RWPE1 (cell line): ENCODE measurements around the gene RAC3.
A peak's percentile ranks its signal among the peaks of the same experiment; 100 is the strongest.

Source experiments
- CTCF ChIA-PET: fragments of 350-600 bp; sonication (Branson Sonifier 250); formaldehyde crosslinking; extraction: SDS; loops from one replicate; lab custom pipeline; 2021; lab: Yijun Ruan, JAX
- POLR2A ChIA-PET: fragments of 400-600 bp; formaldehyde crosslinking; extraction: SDS; loops from one replicate; lab custom pipeline; 2020; ENCODE audit warnings: antibody characterized with exemption; ENCODE audit not compliant: low non-redundant PET; lab: Yijun Ruan, JAX
- DNase-seq: peaks from one replicate; pipeline ENCODE4 v3.0.0; 2012; ENCODE audit warnings: low spot score
- H3K27ac ChIP-seq: fragments of 450-650 bp; 2 replicates; pipeline ENCODE4 v1.5.1; 2017
- CTCF ChIP-seq: fragments of 450-650 bp; conservative IDR thresholded peaks from 2 replicates; pipeline ENCODE4 v1.5.1; 2017; ENCODE audit warnings: low read depth, mild to moderate bottlenecking

Gene RAC3

DNA sequence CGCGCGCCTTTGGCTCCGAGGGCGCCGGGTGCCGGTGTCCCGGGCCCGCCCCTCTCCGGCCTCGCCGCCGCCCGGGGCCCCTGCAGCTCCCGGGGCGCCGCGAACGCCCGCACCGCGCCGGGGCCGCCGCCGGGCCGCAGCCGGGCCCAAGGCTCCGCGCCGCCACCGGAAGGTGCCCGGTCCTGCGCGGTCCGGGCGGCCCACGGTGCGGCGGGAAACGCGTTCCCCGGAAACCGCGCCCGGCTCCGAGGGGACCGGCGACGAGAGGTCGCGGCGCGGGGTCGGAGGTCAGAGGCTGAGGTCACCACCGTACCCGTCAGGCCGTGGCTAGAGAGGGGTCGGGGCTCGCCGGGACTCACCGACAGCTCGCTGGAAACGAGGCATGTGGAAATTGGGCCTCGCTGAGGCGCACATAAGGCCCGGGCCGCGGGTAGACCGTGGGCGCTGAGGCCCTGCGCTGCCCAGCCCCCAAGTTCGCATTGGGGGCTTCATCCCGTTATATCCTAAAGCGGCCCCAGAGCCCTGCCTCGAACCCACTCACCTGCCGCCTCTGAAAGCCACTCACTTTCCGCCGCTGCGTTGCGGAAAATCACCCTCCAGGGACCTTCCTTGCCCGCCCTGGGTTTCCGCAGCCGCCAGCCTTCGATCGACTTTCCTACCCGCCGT, 34.3 kb downstream of the RAC3 start, which contains the start of gene DUS1L:
Gene DUS1L, minus strand, starts transcription at position 167 of the 666 bp plus-strand sequence. CDS start 745 bp downstream, outside the sequence.
- POLR2A ChIA-PET, result interaction anchor here (0.6 to 1.0 kb wide), 2 partner anchors 16 to 22 kb away, joined by 3 read pairs; no protein-coding TSS in a partner anchor
- CTCF ChIA-PET, result interaction anchor here (0.6 to 1.1 kb wide), 2 partner anchors 88 to 214 kb away, joined by 3 to 4 read pairs; no protein-coding TSS in a partner anchor
- no peak for TF ChIP-seq CTCF
- H3K27ac ChIP-seq, result peak within 1 kb of the TSS; percentile 79
- DNase-seq, result peak; percentile 69

DNA sequence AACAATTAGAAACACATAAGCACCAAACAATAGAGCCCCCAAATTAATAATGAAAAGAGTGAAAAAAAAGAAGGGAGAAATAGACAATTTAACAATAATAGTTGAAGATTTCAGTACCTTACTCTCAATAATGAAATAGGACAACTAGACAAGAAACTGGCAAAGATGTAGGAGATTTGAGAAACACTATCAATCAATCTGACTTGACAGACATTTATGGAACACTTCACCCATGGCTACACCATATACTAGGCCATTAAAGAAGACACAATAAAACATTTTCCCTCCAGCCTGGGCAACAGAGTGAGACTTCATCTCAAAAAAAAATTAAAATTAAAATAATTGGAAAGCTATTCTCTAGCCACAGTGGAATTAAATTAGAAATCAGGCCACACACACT, 39.1 kb downstream of the RAC3 start:
- DNase-seq, result no peak
- no peak for TF ChIP-seq CTCF
- no peak overlapping the region for H3K27ac ChIP-seq
- POLR2A ChIA-PET, result no interaction called here
- CTCF ChIA-PET, result interaction anchor here (0.6 to 1.1 kb wide), 2 partner anchors 82 to 83 kb away, joined by 3 to 4 read pairs; no protein-coding TSS in a partner anchor

DNA sequence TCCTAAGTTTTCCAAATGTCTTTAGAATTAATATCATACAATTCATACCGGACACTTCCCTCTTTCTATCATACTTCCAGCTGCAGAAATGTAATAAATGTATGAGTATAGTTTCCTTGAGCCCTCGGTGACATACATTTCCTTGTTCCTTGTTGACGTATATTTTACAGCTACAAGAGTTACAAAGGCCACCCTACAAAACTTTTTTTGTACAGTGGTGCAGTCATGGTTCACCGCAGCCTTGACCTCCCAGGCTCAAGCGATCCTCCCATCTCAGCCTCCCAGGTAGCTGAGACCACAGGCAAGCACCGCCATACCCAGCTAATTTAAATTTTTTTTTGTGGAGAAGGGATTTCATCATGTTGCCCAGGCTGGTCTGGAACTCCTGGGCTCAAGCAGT, 41.3 kb downstream of the RAC3 start:
- ChIA-PET CTCF (interaction anchor here (0.7 kb wide), 1 partner anchor 23 kb away, joined by 3 read pairs; no protein-coding TSS in a partner anchor), POLR2A (no interaction called here)
- H3K27ac ChIP-seq, result no peak overlapping the region

GRCh38 chr17:82073446-82073845, 42.0 kb downstream of the RAC3 start:
- no peak for TF ChIP-seq CTCF
- POLR2A ChIA-PET, result no interaction called here
- CTCF ChIA-PET, result interaction anchor here (0.7 kb wide), 1 partner anchor 22 kb away, joined by 3 read pairs; no protein-coding TSS in a partner anchor
- no peak for DNase-seq
- no peak overlapping the region for H3K27ac ChIP-seq

More for the DNA sequence above, 41.3 kb downstream of the RAC3 start:
- DNase-seq, result no peak
- TF ChIP-seq CTCF, result no peak

DNA sequence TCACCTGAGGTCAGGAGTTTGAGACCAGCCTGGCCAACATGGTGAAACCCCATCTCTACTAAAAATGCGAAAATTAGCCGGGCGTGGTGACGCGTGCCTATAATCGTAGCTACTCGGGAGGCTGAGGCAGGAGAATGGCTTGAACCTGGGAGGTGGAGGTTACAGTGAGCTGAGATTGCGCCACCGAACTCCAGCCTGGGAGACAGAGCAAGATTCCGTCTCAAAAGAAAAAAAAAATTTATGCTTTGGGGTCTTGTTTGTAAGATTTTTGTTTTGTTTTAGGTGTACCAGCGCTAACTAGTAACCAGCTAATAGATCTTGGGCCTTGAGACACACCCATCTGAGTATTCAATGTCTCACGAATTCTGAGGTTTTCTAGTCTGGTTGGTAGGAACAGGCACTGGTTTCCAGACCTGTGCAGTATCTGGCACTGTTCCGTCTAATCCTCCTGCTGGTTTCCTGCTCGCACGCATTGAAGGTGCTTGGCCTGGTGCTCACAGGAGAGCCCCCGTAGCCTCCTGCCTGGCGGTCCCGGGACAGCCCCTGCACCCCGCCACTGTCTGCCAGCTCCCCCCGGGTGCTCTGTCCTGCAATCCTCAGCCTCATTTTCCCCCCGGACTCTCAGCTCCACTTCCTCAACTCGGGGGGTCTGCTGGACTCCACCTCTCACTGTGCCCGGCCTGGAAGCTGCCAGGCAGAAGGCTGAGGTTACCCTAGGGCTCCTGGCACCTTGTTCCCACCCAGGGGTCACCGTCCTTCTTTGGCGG, 44.7 kb downstream of the RAC3 start:
- CTCF ChIA-PET, result interaction anchor here (0.5 to 1.1 kb wide), 4 partner anchors 13 to 374 kb away, joined by 3 to 5 read pairs (median 3); no protein-coding TSS in a partner anchor
- peak overlapping the region; percentile 67 for H3K27ac ChIP-seq
- DNase-seq, result no peak
- POLR2A ChIA-PET, result interaction anchor here (0.6 to 1.0 kb wide), 2 partner anchors 9 to 14 kb away, joined by 3 to 5 read pairs; no protein-coding TSS in a partner anchor
- TF ChIP-seq CTCF, result no peak
